Pancreas (tissue), 10 donors: ENCODE data around the gene SLC38A2. TPM values are rescaled to one million over a fixed set of nuclear protein-coding genes. Genes with fewer than 3 reads are reported as not detected.

Experiments used
- ATAC-seq, 4 donors: fragments of 200-7000 bp; cut with Tn5 transposase; one replicate each; pipeline versions ENCODE4 v1.8.0 to v1.9.1; 2020; ENCODE audit warnings: mild to moderate bottlenecking in 4 of 4, moderate library complexity in 4 of 4
- DNase-seq, 6 donors: peaks; one replicate each; pipeline ENCODE4 v3.0.0-alpha.2; 2020
- FAIRE-seq: peaks from 2 replicates; lab custom pipeline; 2012; peaks lifted over from hg19 to GRCh38; lab: Jason Lieb, UNC
- H3K27ac ChIP-seq, 4 donors: fragments of 200-600 bp; sonication (generic); 1 replicate in 3 of 4; 2 replicates in 1 of 4; pipeline versions ENCODE4 v1.5.0 to v1.8.0; 2020
- H3K27me3 ChIP-seq, 4 donors: fragments of 200-600 bp; one replicate each; pipeline ENCODE4 v1.8.0; 2021
- H3K36me3 ChIP-seq, 3 donors: fragments of 200-600 bp; sonication (generic) in 1 of 3; one replicate each; pipeline versions ENCODE4 v1.5.0 to v1.8.0; 2020 to 2021
- H3K4me1 ChIP-seq, 3 donors: fragments of 200-600 bp; one replicate each; pipeline ENCODE4 v1.8.0; 2021
- H3K4me3 ChIP-seq, 4 donors: fragments of 200-600 bp; sonication (generic) in 2 of 4; one replicate each; pipeline versions ENCODE4 v1.5.0 to v1.8.0; 2020 to 2021
- H3K9me3 ChIP-seq, 4 donors: fragments of 200-600 bp; one replicate each; pipeline ENCODE4 v1.8.0; 2021
- WGBS, 2 donors: extraction: QIAGEN DNeasy Blood & Tissue Kit; methylation state at CpG; one replicate each; pipeline ENCODE4 v1.1.7; 2013; 5-methylcytosine and 5-hydroxymethylcytosine counted together
- intact Hi-C, 3 donors: fragments of 100-400 bp; cut with DNase I; formaldehyde crosslinking; loops; one replicate each; pipeline versions ENCODE4 v1.11.1 to v1.14.2; 2022
- polyA plus RNA-seq, 2 donors: library from polyadenylated mRNA; stranded (reverse); fragments of 200-250 nt; gene quantifications; one replicate each; pipeline ENCODE4 v1.2.3, GENCODE V29; 2013
- total RNA-seq, 6 donors: library from RNA; stranded (reverse); fragmentation: NEBNext Ultra II Directional in 4 of 6; extraction: Animal tissue kit (Norgen Biotek cat#: 25700) in 4 of 6; gene quantifications; one replicate each; pipeline versions ENCODE4 v1.2.1 to v1.2.4, GENCODE V29; 2021 to 2023
- TF ChIP-seq, protein P1 (sequence below), 4 donors: fragments of 200-600 bp; sonication (generic) in 3 of 4; IDR thresholded peaks; one replicate each; pipeline versions ENCODE4 v1.5.0 to v1.8.0; 2021; ENCODE audit warnings: antibody characterized with exemption in 4 of 4
- donor health status: healthy with polysubstance abuse.
- donor health status: DM: no; HTN: no; CAD: no; lungs with moderate emphysema.
- donor health status: DM: no; HTN: no; CAD: no.
- donor health status: control.
- donor health status: control.
- donor health status: Bipolar disorder and iron deficiency.
- donor health status: DM: yes; HTN: yes; CAD: no.
- donor health status: DM: no; HTN: no; CAD: no.
- donor health status: DM: no; HTN: no; CAD: no.
- donor health status: DM: yes; HTN: yes; CAD: no.

Gene SLC38A2
- total and polyA plus RNA-seq, 8 donors, result 24.2 to 155 (median 78.9) TPM

DNA sequence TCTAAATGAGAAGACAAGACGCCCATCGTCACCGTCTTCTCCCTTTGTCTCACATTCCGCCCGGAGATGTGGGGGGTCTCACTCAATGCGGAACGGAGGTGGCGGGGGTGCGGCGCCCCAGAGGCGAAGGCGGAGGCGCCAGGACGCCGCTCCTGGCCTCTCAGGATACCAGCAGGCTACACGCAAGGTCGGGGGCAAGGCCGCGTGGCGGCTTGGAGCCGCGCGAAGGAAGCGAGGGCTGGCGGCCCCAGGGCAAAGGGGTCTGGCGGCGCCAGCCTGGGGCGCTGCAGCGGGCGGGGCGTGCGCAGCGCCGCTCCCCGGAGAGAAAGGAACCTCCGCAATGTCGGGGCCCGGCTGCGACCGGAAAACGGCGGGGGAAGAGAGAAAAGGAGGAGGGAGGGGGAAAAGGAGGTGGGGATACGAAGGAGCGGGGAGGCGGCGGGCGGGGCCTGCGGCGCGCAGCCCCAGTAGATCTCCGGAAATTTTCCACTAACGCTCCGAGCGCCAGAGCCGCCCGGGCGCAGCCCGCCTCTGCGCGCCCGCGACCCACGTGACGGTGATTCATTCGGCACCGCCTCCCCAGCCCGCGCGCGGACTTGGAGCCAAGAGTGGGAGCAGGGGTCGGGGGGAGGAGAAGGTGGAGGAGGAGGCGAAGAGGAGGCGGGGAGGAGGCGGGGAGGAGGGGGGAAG is 10.5 kb upstream of the SLC38A2 start:
- peak; percentile 97 to 98 (median 98) for DNase-seq
- TF ChIP-seq, protein P1, sequence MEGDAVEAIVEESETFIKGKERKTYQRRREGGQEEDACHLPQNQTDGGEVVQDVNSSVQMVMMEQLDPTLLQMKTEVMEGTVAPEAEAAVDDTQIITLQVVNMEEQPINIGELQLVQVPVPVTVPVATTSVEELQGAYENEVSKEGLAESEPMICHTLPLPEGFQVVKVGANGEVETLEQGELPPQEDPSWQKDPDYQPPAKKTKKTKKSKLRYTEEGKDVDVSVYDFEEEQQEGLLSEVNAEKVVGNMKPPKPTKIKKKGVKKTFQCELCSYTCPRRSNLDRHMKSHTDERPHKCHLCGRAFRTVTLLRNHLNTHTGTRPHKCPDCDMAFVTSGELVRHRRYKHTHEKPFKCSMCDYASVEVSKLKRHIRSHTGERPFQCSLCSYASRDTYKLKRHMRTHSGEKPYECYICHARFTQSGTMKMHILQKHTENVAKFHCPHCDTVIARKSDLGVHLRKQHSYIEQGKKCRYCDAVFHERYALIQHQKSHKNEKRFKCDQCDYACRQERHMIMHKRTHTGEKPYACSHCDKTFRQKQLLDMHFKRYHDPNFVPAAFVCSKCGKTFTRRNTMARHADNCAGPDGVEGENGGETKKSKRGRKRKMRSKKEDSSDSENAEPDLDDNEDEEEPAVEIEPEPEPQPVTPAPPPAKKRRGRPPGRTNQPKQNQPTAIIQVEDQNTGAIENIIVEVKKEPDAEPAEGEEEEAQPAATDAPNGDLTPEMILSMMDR (IDR thresholded peaks at IDR 0.05), result no peak
- Histone ChIP-seq H3K4me3 (peak overlapping the region; percentile 32 to 70 (median 53)), H3K27ac (peak overlapping the region; percentile 97 to 100 (median 98)), H3K27me3 (no peaks in the 10 kb centered on the region), H3K9me3 (no peaks in the 10 kb centered on the region), H3K36me3 (no peaks in the 10 kb centered on the region), H3K4me1 (peaks cover 11 to 38% (median 33%) of the 10 kb centered on the region in 3 donors)
- intact Hi-C loops, result no loop called here
- peak; percentile 88 to 93 (median 90) for ATAC-seq
- FAIRE-seq, result no peak
- 1% methylated on average over 51 to 74 of the region's 74 CpGs for WGBS, 2 donors

DNA sequence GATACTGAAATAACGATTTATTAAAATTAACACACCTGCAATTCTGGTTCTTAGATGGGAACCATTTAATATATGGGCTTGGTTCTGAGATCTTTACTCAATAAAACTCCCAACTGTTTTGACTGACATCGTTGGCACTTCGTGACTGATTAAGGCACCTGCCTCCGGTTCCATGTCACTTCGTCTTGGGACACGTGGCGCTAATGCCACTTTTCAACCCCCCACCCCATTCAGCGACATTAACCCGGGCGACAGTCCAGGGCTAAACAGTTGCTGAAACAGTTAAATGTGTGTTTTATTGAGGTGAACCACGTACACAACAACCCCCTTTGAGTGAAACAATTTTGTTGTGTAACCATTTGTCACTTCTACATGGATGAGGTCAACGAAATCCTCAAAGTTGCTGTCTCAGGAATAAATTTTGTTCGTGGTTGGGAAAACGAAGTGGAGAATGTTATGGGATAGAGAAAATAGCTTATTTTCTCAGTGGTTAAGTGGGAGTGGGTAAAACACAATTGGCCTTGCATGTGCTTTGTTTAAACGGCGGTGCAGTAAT is 9.9 kb upstream of the SLC38A2 start:
- TF ChIP-seq, protein P1 (IDR thresholded peaks at IDR 0.05), result no peak
- FAIRE-seq (no peak), ATAC-seq (no peak), DNase-seq (peak in 3 of 6 donors; percentile 44 to 52 (median 50))
- Histone ChIP-seq H3K36me3 (no peaks in the 10 kb centered on the region), H3K9me3 (no peaks in the 10 kb centered on the region), H3K27me3 (no peaks in the 10 kb centered on the region), H3K27ac (peak overlapping the region; percentile 97 to 100 (median 98)), H3K4me3 (peak overlapping the region; percentile 16 to 70 (median 53)), H3K4me1 (peaks cover 11 to 36% (median 33%) of the 10 kb centered on the region in 3 donors)
- intact Hi-C loops, result no loop called here
- 13 to 18% methylated on average over 16 of the region's 16 CpGs for WGBS, 2 donors

DNA sequence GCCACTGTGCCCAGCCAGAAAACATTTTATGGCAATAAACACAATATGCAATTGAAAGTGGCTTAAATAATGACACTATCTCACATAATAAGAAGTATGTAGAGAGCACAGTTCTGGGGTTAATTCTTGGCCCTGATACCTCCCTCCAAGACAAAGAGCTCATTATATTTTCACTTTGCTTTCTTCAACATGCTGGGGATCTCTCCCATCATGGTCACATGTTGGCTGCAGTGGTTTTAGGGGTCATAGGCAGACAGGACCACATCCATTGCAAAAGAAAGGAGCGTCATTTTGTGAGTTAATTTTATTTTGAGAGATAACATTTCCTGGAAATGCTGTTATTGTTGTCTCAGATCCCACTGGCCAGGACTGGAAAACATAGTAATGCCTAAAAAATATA is 8.3 kb upstream of the SLC38A2 start:
- no peak for ATAC-seq
- no peak overlapping the region for H3K4me3 ChIP-seq
- no peaks in the 10 kb centered on the region for H3K9me3 ChIP-seq
- TF ChIP-seq, protein P1 (IDR thresholded peaks at IDR 0.05), result no peak
- intact Hi-C loops, result no loop called here
- H3K27ac ChIP-seq, result no peak overlapping the region
- peaks cover 11 to 21% (median 20%) of the 10 kb centered on the region in 3 donors for H3K4me1 ChIP-seq
- FAIRE-seq, result no peak
- WGBS, 2 donors, result 91 to 99% methylated on average over 1 of the region's 1 CpG
- H3K36me3 ChIP-seq, result no peaks in the 10 kb centered on the region
- H3K27me3 ChIP-seq, result no peaks in the 10 kb centered on the region
- no peak for DNase-seq

DNA sequence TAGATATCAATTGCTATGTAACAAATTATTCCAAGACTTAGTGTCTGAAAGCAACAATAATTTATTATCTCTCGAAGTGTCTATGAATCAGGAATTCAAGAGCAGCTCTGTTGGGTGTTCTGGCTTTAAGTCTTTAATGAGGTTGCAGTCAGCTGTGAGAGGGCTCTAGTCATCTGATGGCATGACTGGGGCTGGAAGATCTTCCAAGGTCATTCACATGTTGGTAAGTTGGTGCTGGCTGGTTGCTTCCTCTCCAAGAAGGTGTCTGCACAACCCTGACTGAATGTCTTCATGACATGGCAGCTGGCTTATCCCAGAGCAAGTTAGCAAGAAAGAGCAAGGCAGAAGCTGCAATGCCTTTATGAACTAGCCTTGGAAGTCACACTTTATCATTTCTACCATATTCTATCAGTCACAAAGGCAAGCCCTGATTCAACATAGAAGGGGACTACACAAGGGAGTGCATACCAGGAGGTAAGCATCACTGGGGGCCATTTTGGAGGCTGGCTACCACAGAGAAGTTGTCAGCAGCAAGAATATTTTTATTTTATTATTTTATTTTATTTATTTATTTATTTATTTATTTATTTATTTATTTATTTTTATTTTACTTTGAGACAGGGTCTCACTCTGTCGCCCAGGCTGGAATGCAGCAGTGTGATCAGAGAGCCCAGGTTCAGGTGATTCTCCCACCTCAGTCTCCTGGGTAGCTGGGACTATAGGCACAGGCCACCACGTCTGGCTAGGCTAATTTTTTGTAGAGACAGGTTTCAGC is 7.6 kb upstream of the SLC38A2 start:
- TF ChIP-seq, protein P1 (IDR thresholded peaks at IDR 0.05), result no peak
- FAIRE-seq, result no peak
- H3K27me3 ChIP-seq, result no peaks in the 10 kb centered on the region
- no peak for DNase-seq
- no peaks in the 10 kb centered on the region for H3K36me3 ChIP-seq
- intact Hi-C loops, result no loop called here
- peaks cover 6 to 14% (median 13%) of the 10 kb centered on the region in 3 donors for H3K4me1 ChIP-seq
- no peak overlapping the region for H3K4me3 ChIP-seq
- WGBS, 2 donors, result 96 to 98% methylated on average over 3 of the region's 3 CpGs
- no peak for ATAC-seq
- no peak overlapping the region for H3K27ac ChIP-seq
- no peaks in the 10 kb centered on the region for H3K9me3 ChIP-seq
